Large intestine (tissue), 3 donors: ENCODE results near the gene DIS3L2. TPM values are rescaled to one million over a fixed set of nuclear protein-coding genes. Genes with fewer than 3 reads are reported as not detected.
A peak's percentile ranks its signal among the peaks of the same experiment; 100 is the strongest.

Experiments used
- DNase-seq, 2 donors: peaks; one replicate each; pipeline versions ENCODE4 v3.0.0 to v3.0.0-alpha.2; 2013
- H3K27ac ChIP-seq: one replicate; pipeline ENCODE4 v1.5.1; 2013; ENCODE audit warnings: low read length
- H3K27me3 ChIP-seq: 2 replicates; pipeline ENCODE4 v1.6.1; 2013; ENCODE audit warnings: low read length; ENCODE audit not compliant: control insufficient read depth, insufficient read depth
- H3K36me3 ChIP-seq: 2 replicates; pipeline ENCODE4 v1.6.1; 2013; ENCODE audit warnings: low read length; ENCODE audit not compliant: control insufficient read depth, insufficient read depth
- H3K4me1 ChIP-seq: one replicate; pipeline ENCODE4 v1.6.1; 2013; ENCODE audit warnings: low read length; ENCODE audit not compliant: control insufficient read depth, insufficient read depth
- H3K4me3 ChIP-seq: one replicate; pipeline ENCODE4 v1.5.1; 2013; ENCODE audit warnings: low read length
- H3K9me3 ChIP-seq: one replicate; pipeline ENCODE4 v1.6.1; 2013; ENCODE audit warnings: mild to moderate bottlenecking, low read depth, low read length, moderate library complexity; ENCODE audit not compliant: control insufficient read depth
- WGBS: methylation state at CpG from one replicate; pipeline ENCODE4 v1.1.5; 2013; ENCODE audit warnings: low lambda C conversion rate; ENCODE audit not compliant: insufficient coverage; 5-methylcytosine and 5-hydroxymethylcytosine counted together
- polyA plus RNA-seq: library from polyadenylated mRNA; unstranded; fragments of 120-200 nt; gene quantifications from one replicate; pipeline ENCODE4 v1.2.1, GENCODE V29; 2013

The DIS3L2 gene
- polyA plus RNA-seq, 1 donor: 23.6 TPM

DNA sequence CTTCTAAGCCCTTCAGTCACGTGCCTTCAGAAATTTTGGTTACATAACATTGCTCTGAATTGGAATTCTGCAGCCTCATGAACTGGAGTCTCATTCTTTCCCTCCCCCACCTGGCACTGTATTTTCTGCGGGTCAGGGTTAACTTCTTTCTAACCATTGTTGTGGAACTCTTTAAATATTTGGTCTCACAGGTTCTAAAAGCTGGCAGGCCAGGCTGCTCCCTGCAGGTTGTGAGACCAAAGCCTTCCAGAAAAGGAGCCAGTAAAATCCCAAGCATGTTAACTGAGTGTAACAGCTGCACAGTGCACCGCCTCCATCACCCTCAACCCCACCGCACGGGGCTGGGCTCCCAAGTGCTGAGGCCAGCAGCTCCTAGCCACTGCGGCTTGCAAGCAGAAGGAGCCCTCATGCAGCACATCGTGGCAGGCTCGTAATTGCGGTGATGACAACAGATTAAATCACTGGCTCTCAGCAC lies 243.0 kb downstream of the DIS3L2 start:
- Histone ChIP-seq H3K27me3 (no peaks in the 10 kb centered on the region), H3K9me3 (no peaks in the 10 kb centered on the region), H3K4me1 (no peaks in the 10 kb centered on the region), H3K27ac (no peak overlapping the region), H3K4me3 (no peak overlapping the region), H3K36me3 (peaks cover 2% of the 10 kb centered on the region)
- 83% methylated on average over 1 of the region's 9 CpGs for WGBS
- no peak for DNase-seq

DNA sequence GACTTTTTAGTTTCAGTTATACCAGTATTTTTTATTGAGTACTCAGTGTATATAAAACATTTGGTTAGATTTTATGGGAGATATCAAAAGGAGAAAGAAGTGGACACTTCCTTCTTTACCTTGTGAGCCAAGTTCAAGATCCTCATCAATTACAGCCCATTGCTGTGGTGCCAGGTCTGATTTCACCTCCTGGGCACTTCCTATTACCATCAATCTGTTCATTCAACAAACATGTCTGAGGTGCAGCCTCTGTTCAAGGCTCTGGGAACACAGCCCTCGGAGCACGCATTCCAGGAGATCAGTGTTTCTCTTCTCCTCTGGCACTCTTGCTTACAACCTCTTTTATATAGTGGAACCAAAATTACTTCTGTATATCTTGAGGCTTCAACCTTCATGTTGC lies 245.7 kb downstream of the DIS3L2 start:
- Histone ChIP-seq H3K27ac (no peak overlapping the region), H3K27me3 (no peaks in the 10 kb centered on the region), H3K4me1 (peaks cover 4% of the 10 kb centered on the region), H3K9me3 (no peaks in the 10 kb centered on the region), H3K4me3 (no peak overlapping the region), H3K36me3 (peaks cover 10% of the 10 kb centered on the region)
- WGBS: no CpG with 5 or more reads among the region's 2 CpGs
- no peak for DNase-seq

DNA sequence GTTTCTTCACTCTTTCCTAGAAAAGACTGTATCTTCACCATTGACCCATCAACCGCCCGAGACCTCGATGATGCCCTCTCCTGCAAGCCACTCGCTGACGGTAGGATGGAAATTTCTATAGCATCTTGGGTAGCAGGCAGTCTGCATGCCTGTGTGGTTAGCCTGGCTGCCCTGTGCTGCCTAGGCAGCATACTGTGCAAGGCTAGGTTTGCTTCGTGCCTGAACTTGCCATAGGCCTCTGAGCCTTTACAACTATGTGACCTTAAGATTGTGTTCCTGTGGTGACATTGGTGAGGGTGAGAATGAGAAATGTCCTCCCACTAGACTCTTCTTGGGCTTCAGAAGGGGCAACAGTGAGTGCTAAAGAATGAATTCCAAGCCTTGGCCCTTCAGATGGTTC lies 248.8 kb downstream of the DIS3L2 start:
- Histone ChIP-seq H3K9me3 (no peaks in the 10 kb centered on the region), H3K27me3 (no peaks in the 10 kb centered on the region), H3K27ac (no peak overlapping the region), H3K36me3 (peaks cover 12% of the 10 kb centered on the region), H3K4me3 (no peak overlapping the region), H3K4me1 (peaks cover 4% of the 10 kb centered on the region)
- DNase-seq: no peak
- no CpG with 5 or more reads among the region's 6 CpGs for WGBS

DNA sequence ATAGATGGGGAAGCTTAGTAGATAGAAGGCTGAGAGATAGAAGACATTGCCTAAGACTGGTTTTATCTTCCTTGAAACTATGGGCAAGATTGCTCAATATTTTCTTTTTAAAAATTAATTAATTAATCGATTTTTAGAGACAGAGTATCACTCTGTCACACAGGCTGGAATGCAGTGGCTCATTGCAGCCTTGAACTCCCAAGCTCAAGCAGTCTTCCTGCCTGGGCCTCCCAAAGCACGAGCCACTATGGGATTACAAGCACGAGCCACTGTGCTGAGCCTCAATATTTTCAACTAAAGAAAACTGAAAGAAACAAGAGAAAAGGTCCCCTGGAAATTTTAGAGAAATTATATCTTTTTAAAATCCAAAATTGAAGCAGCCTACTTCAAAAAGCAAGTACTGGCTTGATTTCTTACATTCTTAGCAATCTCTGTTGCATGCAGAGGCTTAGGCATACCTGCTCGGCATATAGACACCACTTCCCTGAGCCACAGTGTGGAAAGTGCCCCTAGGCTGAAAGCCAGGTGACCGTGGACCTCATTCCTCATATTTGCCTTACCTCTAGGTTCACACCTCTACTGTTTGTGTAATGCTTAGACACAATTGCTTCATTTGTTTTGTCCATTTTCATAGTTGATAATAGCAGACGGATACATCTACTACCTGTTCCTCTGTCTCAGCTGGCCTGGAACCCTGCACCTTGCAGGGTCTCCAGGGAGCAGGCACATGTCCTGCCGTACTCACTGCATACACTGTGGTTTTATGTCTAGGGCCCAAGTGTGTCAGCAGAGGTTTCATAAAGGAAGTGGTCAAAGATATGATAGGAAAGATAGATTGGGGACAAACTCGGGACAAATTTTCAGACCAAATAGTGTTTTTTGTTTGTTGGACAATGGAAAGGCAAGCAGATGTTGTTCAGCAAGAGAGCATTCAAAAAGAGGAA lies 250.5 kb downstream of the DIS3L2 start:
- Histone ChIP-seq H3K4me3 (no peak overlapping the region), H3K36me3 (peaks cover 12% of the 10 kb centered on the region), H3K4me1 (peaks cover 4% of the 10 kb centered on the region), H3K27ac (no peak overlapping the region), H3K9me3 (no peaks in the 10 kb centered on the region), H3K27me3 (no peaks in the 10 kb centered on the region)
- 85% methylated on average over 2 of the region's 8 CpGs for WGBS
- DNase-seq: peak in 1 of 2 donors; percentile 12

DNA sequence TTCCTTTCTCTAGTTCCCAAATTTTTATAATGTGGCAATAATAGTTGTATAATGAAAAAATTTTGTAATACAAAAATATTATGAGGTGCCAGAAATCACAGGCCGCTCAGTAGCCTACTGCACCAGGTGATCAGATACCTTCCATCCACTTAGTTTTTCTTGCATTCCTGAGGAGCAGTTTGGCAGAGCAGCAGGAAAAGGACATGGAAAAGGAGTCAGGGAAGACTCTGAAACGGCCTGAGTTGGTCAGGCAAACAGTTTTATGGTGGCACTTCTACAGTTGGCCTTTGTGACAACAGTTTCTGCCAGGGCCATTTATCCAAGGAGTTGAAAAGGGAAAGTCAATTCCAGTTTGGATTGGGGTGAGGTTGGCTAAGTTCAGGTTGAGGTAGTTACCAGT lies 251.7 kb downstream of the DIS3L2 start:
- H3K9me3 ChIP-seq: no peaks in the 10 kb centered on the region
- DNase-seq: peak in 1 of 2 donors; percentile 33
- H3K36me3 ChIP-seq: peaks cover 16% of the 10 kb centered on the region
- WGBS: no CpG with 5 or more reads among the region's 2 CpGs
- H3K4me3 ChIP-seq: no peak overlapping the region
- no peak overlapping the region for H3K27ac ChIP-seq
- no peaks in the 10 kb centered on the region for H3K27me3 ChIP-seq
- H3K4me1 ChIP-seq: peaks cover 4% of the 10 kb centered on the region

DNA sequence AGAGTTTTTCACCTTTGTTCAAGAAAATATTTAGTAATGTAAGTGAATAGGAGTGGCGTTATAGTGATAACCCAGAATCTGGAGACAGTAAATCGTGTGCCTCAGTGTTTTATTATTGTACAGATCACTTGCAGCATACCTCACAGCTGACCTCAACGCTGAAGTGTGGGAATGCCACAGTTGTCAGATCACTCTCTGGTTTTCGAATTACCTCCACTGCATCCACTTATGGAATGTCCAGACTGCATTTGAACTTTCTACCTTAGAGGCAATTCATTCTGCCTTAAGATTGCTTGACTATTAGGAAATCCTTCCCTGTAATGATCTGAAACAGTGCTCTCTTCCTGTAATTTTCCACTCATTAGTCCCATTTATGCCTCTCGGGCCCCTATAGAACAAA lies 252.5 kb downstream of the DIS3L2 start:
- H3K36me3 ChIP-seq: peaks cover 16% of the 10 kb centered on the region
- DNase-seq: peak; percentile 72 to 74
- H3K4me1 ChIP-seq: peaks cover 4% of the 10 kb centered on the region
- H3K27me3 ChIP-seq: no peaks in the 10 kb centered on the region
- H3K9me3 ChIP-seq: no peaks in the 10 kb centered on the region
- H3K4me3 ChIP-seq: no peak overlapping the region
- H3K27ac ChIP-seq: peak overlapping the region; percentile 47
- WGBS: no CpG with 5 or more reads among the region's 5 CpGs

DNA sequence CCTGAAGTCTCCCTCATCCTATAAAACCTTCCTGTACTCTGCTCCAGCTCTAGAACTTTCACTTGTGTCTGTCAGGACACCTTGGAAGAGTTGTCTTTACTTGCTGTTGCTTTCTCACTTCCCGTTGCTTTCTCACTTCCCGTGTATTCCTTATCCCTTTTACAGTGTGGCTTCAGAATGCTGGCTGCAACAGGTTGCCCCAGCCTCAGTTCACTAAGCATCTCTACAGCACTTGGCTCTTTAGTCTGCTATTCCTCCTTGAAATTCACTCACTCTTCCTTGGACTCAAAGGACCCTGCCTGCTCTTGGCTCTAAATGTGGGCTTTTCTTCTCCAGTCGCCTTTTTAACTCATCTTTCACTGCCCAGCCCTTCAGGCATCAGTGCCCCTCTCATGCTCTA lies 254.5 kb downstream of the DIS3L2 start:
- H3K4me1 ChIP-seq: peaks cover 4% of the 10 kb centered on the region
- H3K27me3 ChIP-seq: no peaks in the 10 kb centered on the region
- H3K9me3 ChIP-seq: no peaks in the 10 kb centered on the region
- 90% methylated on average over 3 of the region's 3 CpGs for WGBS
- H3K36me3 ChIP-seq: peaks cover 10% of the 10 kb centered on the region
- DNase-seq: no peak
- no peak overlapping the region for H3K27ac ChIP-seq
- no peak overlapping the region for H3K4me3 ChIP-seq

DNA sequence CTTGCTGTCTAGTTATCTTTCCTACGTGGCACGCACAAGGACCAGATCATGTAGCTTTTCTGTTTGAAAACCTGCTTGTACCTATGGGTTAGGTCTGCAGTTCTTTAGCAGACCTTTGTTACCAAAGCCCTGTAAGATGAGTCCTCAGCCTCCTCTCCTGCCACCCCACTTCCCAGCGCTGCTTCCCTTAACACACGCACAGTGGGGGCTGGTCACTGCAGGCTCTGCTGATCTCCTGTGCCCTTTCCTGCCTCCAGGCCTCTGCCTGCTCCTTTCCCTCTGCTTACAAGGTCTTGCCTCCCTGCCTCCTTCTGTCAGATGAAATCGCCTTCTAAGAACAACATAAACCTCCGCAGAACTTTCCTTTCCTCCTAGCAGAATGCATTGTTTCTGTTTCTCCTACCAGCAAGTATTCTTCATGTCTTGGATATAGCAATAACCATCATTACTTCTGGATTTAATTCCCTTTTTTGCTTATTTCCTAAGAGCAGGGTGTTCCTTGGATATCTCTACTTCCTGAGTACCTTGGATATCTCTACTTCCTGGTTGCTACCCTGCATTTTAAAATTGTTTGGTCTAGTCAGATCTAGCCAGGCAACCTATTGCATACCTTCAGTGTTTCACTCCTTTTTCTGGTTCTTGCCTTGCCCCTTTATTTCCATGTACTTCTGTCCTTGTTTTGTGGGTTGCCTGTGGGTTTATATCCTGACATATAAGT lies 257.4 kb downstream of the DIS3L2 start:
- Histone ChIP-seq H3K4me3 (no peak overlapping the region), H3K27ac (no peak overlapping the region), H3K4me1 (no peaks in the 10 kb centered on the region), H3K9me3 (no peaks in the 10 kb centered on the region), H3K36me3 (peaks cover 4% of the 10 kb centered on the region), H3K27me3 (no peaks in the 10 kb centered on the region)
- no peak for DNase-seq
- WGBS: 100% methylated on average over 3 of the region's 6 CpGs

DNA sequence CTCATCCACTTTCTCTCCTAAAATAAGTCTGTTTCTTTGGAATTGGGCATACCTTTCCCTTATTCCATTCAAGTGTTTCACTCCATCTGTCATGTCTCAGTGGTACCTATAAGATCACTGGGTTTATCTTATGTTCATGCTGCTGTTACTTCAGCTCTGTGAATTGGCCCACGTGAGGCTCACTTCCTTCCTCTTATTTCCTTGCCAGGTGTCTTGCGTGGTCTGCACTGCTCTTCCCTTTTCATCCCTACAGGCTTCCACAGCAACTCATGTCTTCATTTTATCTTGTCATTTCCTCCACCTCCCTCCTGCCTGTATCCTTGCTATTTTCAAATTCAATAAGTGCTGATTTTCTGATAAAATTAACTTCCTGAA lies 258.0 kb downstream of the DIS3L2 start:
- 90% methylated on average over 2 of the region's 2 CpGs for WGBS
- H3K27me3 ChIP-seq: no peaks in the 10 kb centered on the region
- DNase-seq: no peak
- H3K4me1 ChIP-seq: no peaks in the 10 kb centered on the region
- H3K27ac ChIP-seq: no peak overlapping the region
- no peaks in the 10 kb centered on the region for H3K9me3 ChIP-seq
- peaks cover 4% of the 10 kb centered on the region for H3K36me3 ChIP-seq
- no peak overlapping the region for H3K4me3 ChIP-seq

DNA sequence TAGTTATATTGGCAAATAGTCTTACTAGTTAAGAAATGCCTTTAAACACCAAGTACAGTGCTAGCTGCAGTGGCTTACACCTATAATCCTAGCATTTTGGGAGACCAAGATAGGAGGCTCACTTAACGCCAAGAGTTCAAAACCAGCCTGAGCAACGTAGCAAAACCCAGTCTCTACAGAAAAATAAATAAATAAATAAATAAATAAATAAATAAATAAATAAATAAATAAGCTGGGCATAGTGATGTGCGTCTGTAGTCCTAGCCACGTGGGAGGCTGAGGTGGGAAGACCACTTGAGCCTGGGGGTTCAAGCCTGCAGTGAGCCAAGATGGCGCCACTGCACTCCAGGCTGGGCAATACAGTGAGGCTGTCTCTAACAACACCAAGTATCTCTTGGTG lies 258.4 kb downstream of the DIS3L2 start:
- peaks cover 4% of the 10 kb centered on the region for H3K36me3 ChIP-seq
- H3K9me3 ChIP-seq: no peaks in the 10 kb centered on the region
- H3K4me1 ChIP-seq: no peaks in the 10 kb centered on the region
- no peak overlapping the region for H3K27ac ChIP-seq
- 100% methylated on average over 2 of the region's 5 CpGs for WGBS
- H3K27me3 ChIP-seq: no peaks in the 10 kb centered on the region
- no peak for DNase-seq
- H3K4me3 ChIP-seq: no peak overlapping the region
